Measurements from ENCODE around the gene LRRC15.
A peak's percentile ranks its signal among the peaks of the same experiment; 100 is the strongest.

LRRC15 gene

DNA sequence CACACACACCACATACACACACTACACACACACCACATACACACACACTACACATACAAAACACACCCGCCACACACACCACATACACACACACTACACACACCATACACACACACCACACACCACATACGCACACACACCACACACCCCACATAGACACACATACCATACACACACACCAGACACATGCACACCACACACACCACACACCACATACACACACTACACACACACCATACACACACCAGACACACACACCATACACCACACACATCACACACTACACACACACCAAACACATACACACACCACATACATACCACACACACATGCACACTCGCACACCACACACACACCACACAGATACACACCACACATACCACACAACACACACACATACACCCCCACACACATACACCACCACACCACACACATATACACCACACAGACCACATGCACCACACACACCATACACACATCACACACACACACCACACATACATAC, 44.7 kb downstream of the LRRC15 start:
- no peak overlapping the region for H3K4me3 ChIP-seq (ENCODE audit: low read depth, low read length)
- no peak for DNase-seq (ENCODE audit: low read depth)

DNA sequence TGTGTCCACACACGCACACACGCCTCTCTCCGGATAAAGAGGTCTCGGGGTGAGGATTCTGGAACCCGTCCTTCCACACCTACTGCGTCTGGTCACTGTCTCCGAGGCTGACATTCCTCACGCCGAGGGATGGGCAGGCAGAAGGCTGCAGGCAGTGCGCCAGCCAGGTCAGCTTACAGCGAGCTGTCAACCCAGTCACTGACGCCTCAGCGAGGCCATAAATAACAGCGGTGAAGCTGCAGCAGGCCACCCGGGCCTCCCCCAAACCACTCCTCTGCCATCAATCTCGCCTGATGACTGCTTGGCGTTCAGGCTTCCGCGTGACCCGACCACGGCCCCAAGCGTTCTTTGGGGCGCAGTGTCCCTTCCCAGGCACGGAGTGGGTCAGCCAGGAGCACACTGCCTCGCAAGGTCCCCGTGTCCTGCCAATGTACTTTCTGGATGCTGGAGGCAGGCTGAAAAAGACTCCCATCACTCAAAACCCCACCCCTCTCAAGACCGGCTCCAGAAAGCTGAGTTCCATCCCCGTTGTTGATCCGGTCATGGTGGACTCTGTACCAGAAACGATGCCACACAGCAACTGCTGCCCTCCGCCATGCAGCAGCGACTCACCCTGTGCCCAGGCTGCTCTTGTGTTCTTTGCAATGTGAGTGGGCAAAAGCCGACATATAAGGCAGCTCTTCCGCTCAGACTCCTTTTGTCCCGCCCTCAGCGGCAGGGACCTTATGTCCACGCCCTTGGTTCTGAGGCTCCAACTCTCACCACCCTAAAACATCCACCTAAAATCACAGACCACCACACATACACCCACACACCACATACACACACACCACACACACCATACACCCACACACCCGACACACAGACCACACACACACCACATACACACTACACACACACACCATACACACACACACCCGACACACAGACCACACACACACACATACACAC, 45.5 kb downstream of the LRRC15 start:
- DNase-seq (ENCODE audit: low read depth), result peak; percentile 50
- H3K4me3 ChIP-seq (ENCODE audit: low read depth, low read length), result no peak overlapping the region

DNA sequence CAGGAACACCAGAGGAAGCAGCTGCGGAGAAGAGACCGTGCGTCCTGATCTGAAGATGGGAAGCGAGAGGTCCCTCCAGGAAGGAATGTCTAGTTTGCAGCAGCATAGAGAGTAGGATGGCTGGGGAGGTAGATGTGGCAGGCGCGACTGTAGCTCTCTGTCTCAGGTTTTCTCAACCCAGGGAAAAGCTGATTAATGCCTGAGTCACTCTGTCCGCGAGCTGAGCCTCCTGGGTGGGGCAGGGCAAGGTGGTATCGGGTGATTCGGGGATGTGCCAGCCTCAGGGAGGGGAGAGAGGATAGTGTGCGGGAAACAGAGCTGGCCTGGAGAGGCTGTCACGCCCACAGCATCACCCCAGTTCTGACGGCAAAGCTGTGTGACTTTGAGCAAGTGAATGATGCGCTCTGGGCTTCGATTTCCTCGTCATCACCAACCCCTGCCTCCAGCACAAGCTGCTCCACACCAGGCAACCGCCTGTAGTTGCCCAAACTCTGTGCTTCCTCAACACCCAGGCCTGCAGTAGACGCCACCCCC, 46.8 kb downstream of the LRRC15 start:
- DNase-seq (ENCODE audit: low read depth), result peak; percentile 52
- no peak overlapping the region for H3K4me3 ChIP-seq (ENCODE audit: low read depth, low read length)

DNA sequence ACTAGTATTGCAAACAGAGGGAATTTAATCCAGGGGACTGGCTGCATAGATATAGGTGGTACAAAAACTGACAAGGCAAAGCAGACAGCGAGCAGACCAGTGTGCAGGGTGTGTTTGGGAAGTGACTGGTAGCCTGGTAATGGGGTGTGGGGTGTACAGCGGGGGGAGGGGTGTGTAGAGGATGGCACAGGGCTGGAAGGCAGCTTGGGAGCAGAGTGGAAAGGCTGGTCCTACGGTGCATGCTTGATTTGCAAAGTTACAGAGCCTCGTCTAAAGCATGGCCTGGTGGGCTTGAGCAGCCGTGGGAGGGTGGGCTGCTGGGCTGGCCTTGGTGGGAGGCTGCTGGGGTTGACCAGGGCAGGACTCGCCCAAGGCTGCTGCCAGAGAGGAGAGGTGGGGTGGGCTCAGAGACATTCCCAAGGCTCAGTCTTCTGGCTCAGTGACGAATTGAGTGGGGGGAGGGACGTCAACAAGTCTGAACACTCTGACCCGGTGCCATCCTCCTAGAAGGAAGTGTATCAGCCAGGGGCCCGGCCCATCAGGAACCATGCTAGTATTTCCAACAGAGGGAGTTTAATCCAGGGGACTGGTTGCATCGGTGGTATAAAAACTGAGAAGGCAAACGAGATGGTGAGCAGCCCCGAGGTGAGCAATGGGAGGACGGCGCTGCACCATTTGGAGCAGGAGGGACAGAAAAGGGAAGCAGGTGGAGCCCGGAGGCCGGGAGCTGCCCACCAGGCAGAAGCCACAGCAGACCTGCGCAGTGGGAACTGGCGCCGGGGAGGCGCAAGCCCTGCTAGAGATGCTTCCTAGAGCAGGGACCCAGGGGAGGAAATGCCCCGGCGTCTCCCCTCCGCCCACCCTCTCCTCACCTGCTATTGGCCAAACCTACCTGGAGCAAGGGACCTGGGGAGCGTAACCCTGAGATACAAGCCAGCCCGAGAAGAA, 47.6 kb downstream of the LRRC15 start:
- DNase-seq (ENCODE audit: low read depth), result no peak
- no peak overlapping the region for H3K4me3 ChIP-seq (ENCODE audit: low read depth, low read length)

DNA sequence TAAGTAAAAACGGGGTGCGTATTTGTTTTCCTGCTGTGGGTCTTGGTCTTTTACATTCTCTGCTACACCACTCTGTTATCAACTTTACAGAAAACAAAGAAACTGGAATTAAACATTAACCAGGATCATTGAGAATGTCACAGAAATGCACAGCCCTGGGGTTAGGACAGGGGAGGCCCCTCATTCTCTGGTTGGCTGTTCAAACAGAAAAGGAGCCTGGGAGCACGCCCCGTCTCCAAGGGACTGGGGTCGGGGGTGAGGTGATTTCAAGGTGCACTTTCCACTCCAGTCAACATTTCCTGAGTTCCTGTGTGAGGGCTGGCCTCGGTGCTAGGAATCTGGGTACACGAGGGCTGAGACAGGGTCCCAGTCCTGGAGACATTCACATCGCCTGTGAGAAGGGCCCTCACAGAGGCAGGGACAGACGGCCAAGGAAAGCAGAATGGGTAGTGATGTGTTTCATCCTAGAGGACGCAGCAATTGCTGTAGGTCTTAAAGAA, 48.7 kb downstream of the LRRC15 start:
- no peak for DNase-seq (ENCODE audit: low read depth)
- no peak overlapping the region for H3K4me3 ChIP-seq (ENCODE audit: low read depth, low read length)

DNA sequence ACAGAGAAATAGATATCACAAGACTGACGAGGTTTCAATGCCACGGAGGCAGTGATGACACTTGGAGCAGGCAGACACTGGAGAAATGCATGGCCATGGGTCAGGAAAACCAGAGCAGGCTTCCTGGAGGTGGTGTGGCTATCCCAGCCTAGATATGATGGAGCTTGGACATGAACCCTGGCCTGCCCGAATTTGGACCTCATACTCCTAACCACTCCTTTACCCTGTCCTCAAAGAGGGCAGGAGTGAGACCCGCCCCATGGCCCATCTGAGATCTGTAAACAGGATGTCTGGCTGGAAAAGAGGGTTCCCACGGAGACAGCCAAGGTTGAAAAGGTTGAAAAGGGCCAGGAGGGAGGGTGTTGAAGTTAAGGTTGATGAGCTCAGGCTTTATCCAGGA, 49.4 kb downstream of the LRRC15 start:
- no peak for DNase-seq (ENCODE audit: low read depth)
- H3K4me3 ChIP-seq (ENCODE audit: low read depth, low read length), result no peak overlapping the region

DNA sequence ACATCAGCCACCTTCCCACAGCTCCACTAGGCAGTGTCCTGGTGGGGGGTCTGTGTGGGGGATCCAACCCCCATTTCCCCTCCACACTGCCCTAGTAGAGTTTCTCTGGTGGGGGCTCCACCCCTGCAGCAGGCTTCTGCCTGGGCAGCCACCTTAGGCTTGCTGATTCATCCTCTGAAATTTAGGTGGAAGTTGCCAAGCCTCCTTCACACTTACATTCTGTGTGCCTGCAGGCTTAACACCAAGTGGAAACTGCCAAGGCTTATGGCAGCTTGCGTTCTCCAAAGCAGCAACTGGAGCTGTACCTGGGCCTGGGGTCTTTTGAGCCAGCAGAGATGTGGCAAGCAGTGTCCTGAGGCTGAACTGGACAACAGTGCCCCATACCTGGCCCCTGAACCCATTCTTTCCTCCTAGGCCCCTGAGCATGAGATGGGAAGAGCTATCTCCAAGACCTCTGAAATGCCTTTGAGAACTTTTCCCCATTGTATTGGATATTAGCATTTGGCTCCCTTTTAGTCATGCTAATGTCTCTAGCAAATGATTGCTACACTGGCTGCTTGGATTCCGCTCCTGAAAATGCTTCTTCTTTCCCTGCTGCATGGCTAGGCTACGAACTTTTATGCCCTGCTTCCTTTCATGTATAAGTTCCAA, 50.9 kb downstream of the LRRC15 start:
- no peak overlapping the region for H3K4me3 ChIP-seq (ENCODE audit: low read depth, low read length)
- no peak for DNase-seq (ENCODE audit: low read depth)

DNA sequence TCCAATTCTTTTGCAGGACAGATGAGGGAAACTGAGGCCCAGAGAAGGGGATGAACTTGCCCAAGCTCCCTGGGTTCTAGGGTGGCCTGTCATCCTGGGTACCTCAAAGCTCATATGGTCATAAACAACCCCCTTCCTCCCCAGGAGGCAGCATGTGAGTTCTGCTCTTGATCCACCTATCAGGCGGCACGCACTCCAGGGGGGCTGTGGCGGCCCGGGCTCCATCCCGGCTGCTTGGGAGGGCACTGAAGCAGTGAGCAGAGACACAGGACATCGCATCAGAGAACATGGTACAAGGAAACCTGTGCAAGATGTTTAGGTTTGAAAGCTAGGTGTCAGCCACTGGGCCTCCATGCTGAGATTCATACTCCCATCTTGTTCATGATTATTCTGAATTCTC, 52.6 kb downstream of the LRRC15 start:
- no peak overlapping the region for H3K4me3 ChIP-seq (ENCODE audit: low read depth, low read length)
- DNase-seq (ENCODE audit: low read depth), result no peak

DNA sequence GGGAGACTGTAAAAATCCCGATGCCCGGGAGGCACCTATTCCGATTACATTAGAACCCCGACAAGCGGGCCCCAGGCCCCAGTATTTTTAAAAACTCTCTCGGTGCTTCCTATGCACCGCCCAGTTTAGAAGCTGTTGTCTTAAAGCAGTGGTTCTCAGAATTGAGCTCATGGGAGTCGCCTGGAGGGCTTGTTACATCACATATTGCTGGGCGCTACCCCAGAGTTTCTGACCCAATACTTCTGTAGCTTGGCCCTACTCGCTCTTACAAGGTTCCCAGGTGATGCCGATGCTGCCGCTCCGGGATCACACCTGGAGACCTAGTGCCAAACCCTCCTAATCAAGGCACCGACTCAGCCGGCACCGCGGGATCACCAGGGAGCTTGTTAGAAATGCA, 53.6 kb downstream of the LRRC15 start:
- peak overlapping the region; percentile 50 for H3K4me3 ChIP-seq (ENCODE audit: low read depth, low read length)
- peak; percentile 30 for DNase-seq (ENCODE audit: low read depth)

DNA sequence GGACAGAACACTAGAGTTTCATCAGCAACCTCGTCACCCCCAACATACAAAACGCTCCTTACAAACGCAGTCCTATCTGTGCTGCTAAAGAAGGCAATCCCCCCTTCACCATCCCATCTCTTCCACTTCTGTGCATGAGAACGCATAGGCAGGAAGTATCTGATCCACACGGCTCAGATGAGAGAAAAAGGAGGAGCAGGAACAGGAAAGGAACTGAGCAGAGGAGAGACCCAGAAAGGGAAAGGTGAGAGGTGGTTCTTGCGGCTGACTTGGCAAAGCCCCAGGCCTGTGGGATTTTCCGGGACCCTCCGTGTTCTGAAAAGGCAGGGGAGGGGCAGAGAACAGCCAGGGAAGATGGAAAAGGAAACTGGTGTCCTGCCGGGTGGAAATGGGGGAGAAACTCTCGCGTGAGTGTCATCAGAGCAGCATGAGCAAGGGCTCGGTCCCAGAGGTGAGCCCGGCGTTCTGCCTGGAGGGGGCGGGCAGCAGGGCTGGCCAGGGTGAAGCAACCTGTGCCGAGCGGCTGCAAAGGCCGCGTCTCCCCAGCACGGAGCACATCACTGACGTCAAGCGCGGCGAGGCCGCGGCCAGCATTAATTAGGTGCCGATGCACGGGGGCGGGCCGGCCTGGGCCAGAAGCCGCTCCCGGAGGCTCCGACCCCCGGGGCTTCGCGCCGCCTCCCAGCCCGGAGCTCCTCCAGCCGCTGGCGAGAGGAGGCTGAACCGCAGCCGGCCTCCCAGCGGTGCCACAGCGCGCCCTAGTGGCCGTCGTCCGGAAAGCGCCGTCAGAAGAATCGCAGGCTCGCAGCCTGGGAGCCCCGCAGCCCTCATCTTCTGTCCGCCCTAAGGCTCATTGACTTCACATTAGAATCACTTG, 54.2 kb downstream of the LRRC15 start:
- peak overlapping the region; percentile 50 for H3K4me3 ChIP-seq (ENCODE audit: low read depth, low read length)
- DNase-seq (ENCODE audit: low read depth), result peak; percentile 85

DNA sequence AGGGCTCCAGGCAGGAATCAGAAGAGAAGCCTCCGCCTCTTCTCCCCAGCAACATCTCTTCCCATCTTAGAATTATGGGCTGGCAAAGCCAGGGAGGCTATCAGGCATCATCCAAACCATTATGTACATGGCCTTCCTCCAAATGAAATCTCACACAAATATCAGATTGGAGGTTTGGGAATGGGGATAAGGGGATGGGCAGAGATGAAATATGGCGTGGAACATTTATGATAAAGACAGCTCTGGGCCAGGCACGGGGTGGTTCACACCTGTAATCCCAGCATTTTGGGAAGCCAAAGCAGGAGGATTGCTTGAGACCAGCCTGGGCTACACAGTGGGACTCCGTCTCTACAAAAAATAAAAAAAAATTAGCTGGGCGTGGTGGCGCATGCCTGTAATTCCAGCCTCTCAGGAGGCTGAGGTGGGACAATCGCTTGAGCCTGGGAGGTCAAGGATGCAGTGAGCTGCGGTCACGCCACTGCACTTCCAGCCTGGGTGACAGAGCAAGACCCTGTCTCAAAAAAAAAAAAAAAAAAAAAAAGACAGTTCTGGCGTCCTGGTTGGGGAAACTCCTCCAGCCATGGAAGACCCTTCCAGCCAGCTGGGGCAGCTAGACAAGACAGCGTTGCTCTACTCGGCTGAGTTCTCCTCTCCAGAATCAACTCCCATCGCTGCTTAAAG, 55.0 kb downstream of the LRRC15 start:
- peak overlapping the region; percentile 50 for H3K4me3 ChIP-seq (ENCODE audit: low read depth, low read length)
- DNase-seq (ENCODE audit: low read depth), result no peak

DNA sequence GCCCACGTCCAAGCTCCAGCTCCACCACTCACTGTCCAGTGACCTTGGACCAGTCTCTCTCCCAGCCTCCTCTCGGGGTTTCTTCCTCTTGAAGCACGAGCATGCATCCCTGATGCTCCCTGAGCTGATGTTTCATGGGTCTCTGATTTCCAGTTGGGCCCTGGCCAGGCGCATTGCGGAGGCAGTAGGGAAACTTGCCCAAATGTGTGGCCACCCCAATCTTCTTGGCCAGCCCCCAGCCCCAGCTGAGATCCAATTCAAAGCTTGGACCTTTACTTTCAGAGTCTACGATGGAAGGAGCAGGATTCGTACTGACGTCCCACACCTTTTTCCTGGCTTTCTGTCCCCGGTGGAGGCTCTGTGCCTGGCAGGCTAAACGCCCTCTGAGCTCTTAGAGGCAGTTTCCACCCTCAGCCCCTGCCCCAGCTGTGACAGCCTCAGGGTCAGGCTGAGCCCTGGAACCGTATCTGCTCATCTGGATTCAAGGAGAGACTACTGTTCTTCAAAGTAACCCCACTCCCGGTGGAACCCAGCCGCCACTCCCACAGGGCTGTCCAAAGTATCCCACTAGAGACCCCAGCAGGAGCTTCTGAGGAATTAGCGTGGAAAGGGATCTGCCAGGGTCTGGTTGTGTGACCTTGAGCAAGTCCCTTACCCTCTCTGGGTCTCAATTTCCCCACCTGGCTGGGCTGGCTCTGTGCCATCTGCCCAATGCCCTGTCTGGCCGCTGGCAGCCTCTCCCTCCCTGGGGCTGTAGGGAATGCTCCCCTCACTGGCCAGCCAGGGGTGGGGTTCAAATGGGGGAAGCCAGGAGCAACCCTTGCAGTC, 55.8 kb downstream of the LRRC15 start:
- peak; percentile 19 for DNase-seq (ENCODE audit: low read depth)

DNA sequence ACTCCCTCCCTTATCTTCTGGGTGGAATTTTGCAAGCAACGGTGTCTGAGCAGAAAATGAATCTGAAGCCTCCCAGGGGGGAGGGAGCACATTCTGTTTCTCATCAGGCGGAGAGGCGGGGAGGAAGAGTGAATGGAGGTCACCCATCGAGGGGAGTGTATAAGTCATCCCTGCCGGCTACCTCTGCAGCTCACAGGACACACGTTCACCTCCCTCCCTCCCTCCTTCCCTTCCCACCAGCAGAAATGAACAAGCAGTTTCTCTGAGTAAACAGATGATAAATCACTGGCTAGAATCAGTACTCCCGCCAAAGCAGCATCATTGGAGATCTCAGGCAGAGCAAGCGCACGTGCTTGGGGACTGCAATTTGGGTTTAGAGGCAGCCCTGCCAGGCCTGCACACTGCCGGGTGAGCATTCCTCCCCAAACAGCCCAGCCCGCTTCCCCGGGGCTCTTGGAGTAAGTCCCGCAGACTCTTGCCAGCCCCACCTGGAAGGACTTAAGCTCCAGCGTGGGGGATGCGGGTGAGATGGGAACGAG, 56.7 kb downstream of the LRRC15 start:
- no peak overlapping the region for H3K4me3 ChIP-seq (ENCODE audit: low read depth, low read length)
- DNase-seq (ENCODE audit: low read depth), result peak; percentile 79

More for the DNA sequence above, 55.8 kb downstream of the LRRC15 start:
- H3K4me3 ChIP-seq (ENCODE audit: low read depth, low read length), result no peak overlapping the region

DNA sequence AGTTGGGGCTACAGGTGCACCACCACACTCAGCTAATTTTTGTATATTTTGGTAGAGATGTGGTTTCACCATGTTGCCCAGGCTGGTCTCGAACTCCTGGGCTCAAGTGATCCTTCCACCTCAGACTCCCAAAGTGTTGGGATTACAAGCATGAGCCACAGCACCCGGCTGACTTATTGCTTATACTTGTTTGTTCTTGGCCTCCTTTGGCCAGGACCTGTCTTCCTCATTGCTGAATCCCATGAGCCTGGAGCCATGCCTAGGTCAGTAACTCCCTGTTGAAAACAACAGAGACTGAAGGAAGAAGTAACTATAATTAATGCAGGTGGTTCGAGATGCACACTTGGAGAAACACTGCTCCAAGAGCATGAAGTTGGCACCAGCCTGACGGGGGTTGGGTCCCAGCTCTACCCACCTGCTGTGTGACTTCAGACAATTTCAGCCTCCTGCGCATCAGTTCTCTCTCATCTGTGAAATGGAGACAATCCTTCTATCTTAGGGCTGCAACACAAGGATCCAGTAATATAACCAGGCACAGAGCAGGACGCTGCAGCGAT, 57.3 kb downstream of the LRRC15 start:
- no peak overlapping the region for H3K4me3 ChIP-seq (ENCODE audit: low read depth, low read length)
- no peak for DNase-seq (ENCODE audit: low read depth)

DNA sequence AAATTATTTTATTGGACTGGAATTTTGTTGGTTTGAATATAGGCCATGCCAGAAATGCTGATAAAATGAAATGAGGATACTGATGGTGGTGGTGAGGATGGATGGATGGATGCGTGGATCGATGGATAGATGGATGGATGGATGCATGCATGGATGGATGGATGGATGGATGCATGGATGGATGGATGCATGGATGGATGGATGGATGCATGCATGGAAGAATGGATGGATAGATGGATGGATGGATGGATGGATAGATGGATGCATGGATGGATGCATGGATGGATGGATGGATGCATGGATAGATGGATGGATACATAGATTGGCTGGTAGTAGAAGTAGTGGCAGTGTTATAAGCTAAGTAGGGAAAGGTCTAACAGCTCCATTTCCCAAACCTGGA, 58.5 kb downstream of the LRRC15 start:
- H3K4me3 ChIP-seq (ENCODE audit: low read depth, low read length), result no peak overlapping the region
- no peak for DNase-seq (ENCODE audit: low read depth)

DNA sequence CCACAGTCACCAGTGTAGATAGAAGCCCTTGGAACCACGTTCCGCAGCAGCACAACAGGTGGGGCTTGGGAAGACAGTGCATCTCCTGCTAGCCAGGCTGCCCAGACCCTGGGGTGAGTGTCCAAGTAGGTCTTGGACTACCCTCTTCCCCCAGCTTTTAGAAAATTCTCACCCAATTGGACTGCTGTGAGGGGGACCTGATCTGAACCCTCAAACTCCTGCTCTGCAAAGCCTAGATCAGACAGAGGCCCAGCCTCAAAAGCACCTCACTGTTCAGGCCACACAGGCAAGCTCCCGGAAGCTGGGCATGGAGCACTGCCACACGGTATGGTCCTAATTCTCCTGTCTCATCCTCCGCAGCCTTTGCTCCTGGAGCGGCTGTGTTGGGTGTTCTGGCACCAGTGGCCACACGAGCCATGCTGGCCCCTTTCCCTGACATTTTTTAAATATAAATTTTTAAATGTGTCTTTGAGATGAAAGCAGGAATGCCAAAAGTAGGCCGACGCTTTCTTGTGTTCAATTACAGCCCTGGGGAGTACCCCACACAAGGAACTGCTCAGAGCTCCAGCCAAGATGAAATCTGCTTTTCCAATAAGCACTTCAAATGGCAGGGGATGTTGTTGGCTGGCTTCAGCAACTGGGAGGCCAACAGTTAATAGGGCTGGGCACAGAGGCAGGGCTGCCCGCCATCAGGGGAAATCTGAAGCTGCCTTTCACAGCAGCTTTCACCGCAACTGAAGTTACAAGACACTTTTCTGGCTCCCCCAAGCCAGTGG, 59.3 kb downstream of the LRRC15 start:
- no peak for DNase-seq (ENCODE audit: low read depth)
- H3K4me3 ChIP-seq (ENCODE audit: low read depth, low read length), result no peak overlapping the region

Data from skeletal muscle cell (primary cell).